Upper lobe of right lung (tissue), 1 donor: Measurements from ENCODE around the gene PIGK. TPM values are rescaled to one million over a fixed set of nuclear protein-coding genes. Genes with fewer than 3 reads are reported as not detected.

Source experiments
- ATAC-seq: fragments of 200-7000 bp; cut with Tn5 transposase; one replicate; pipeline ENCODE4 v1.9.1; 2020; ENCODE audit warnings: mild to moderate bottlenecking, moderate library complexity
- DNase-seq: peaks from one replicate; pipeline ENCODE4 v3.0.0-alpha.2; 2020
- H3K27ac ChIP-seq: fragments of 200-600 bp; one replicate; pipeline ENCODE4 v1.8.0; 2022
- H3K27me3 ChIP-seq: fragments of 200-600 bp; one replicate; pipeline ENCODE4 v1.8.0; 2022; ENCODE audit warnings: mild to moderate bottlenecking
- H3K36me3 ChIP-seq: fragments of 200-600 bp; one replicate; pipeline ENCODE4 v1.8.0; 2022
- H3K4me1 ChIP-seq: fragments of 200-600 bp; one replicate; pipeline ENCODE4 v1.8.0; 2022
- H3K4me3 ChIP-seq: fragments of 200-600 bp; one replicate; pipeline ENCODE4 v1.8.0; 2022; ENCODE audit warnings: mild to moderate bottlenecking
- H3K9me3 ChIP-seq: fragments of 200-600 bp; one replicate; pipeline ENCODE4 v1.8.0; 2022
- CTCF ChIP-seq: fragments of 200-600 bp; IDR thresholded peaks from one replicate; pipeline ENCODE4 v1.8.0; 2022; ENCODE audit warnings: antibody characterized with exemption
- intact Hi-C: fragments of 100-400 bp; cut with DNase I; formaldehyde crosslinking; loops from one replicate; pipeline ENCODE4 v1.11.0; 2022
- total RNA-seq: library from RNA; stranded (reverse); fragmentation: NEBNext Ultra II Directional; extraction: Animal tissue kit (Norgen Biotek cat#: 25700); gene quantifications from one replicate; pipeline ENCODE4 v1.2.1, GENCODE V29; 2021
- donor health status: DM: no; HTN: yes; CAD: no; lungs with severe emphysema.

PIGK gene
- total RNA-seq, 1 donor from 2014 or later: 29.9 TPM

- intact Hi-C loops: no loop called here
- Histone ChIP-seq H3K27ac (no peak overlapping the region), H3K4me1 (no peaks in the 10 kb centered on the region), H3K4me3 (no peak overlapping the region), H3K9me3 (no peaks in the 10 kb centered on the region), H3K36me3 (no peaks in the 10 kb centered on the region), H3K27me3 (no peaks in the 10 kb centered on the region)
- ATAC-seq (no peak), DNase-seq (no peak)
- no peak for TF ChIP-seq CTCF
Observed at GRCh38 chr1:77100875-77101274, 118.4 kb downstream of the PIGK start.

- no peak overlapping the region for H3K27ac ChIP-seq
Observed at GRCh38 chr1:77096496-77097255, 122.6 kb downstream of the PIGK start.

GRCh38 chr1:77095236-77095635 lies 124.0 kb downstream of the PIGK start:
- Histone ChIP-seq H3K4me3 (no peak overlapping the region), H3K27ac (no peak overlapping the region), H3K36me3 (no peaks in the 10 kb centered on the region), H3K4me1 (no peaks in the 10 kb centered on the region), H3K27me3 (no peaks in the 10 kb centered on the region), H3K9me3 (no peaks in the 10 kb centered on the region)
- intact Hi-C loops: no loop called here
- no peak for TF ChIP-seq CTCF
- DNase-seq: no peak
- no peak for ATAC-seq

More at GRCh38 chr1:77096496-77097255, 122.6 kb downstream of the PIGK start:
- TF ChIP-seq CTCF: no peak
- Histone ChIP-seq H3K4me3 (no peak overlapping the region), H3K27me3 (no peaks in the 10 kb centered on the region), H3K9me3 (no peaks in the 10 kb centered on the region), H3K36me3 (no peaks in the 10 kb centered on the region), H3K4me1 (no peaks in the 10 kb centered on the region)
- intact Hi-C loops: no loop called here
- no peak for ATAC-seq
- DNase-seq: no peak

GRCh38 chr1:77089756-77090155 lies 129.5 kb downstream of the PIGK start:
- TF ChIP-seq CTCF: no peak
- no peak overlapping the region for H3K27ac ChIP-seq
- intact Hi-C loops: no loop called here
- DNase-seq: no peak
- H3K36me3 ChIP-seq: no peaks in the 10 kb centered on the region
- no peaks in the 10 kb centered on the region for H3K27me3 ChIP-seq
- H3K9me3 ChIP-seq: no peaks in the 10 kb centered on the region
- no peak overlapping the region for H3K4me3 ChIP-seq
- H3K4me1 ChIP-seq: no peaks in the 10 kb centered on the region
- ATAC-seq: no peak

GRCh38 chr1:77085109-77085508 lies 134.1 kb downstream of the PIGK start:
- intact Hi-C loops: no loop called here
- Histone ChIP-seq H3K4me1 (no peaks in the 10 kb centered on the region), H3K36me3 (no peaks in the 10 kb centered on the region), H3K27ac (no peak overlapping the region), H3K9me3 (no peaks in the 10 kb centered on the region), H3K27me3 (no peaks in the 10 kb centered on the region), H3K4me3 (no peak overlapping the region)
- no peak for DNase-seq
- ATAC-seq: no peak
- no peak for TF ChIP-seq CTCF
